ENCODE results near the gene LEFTY1.

DNA sequence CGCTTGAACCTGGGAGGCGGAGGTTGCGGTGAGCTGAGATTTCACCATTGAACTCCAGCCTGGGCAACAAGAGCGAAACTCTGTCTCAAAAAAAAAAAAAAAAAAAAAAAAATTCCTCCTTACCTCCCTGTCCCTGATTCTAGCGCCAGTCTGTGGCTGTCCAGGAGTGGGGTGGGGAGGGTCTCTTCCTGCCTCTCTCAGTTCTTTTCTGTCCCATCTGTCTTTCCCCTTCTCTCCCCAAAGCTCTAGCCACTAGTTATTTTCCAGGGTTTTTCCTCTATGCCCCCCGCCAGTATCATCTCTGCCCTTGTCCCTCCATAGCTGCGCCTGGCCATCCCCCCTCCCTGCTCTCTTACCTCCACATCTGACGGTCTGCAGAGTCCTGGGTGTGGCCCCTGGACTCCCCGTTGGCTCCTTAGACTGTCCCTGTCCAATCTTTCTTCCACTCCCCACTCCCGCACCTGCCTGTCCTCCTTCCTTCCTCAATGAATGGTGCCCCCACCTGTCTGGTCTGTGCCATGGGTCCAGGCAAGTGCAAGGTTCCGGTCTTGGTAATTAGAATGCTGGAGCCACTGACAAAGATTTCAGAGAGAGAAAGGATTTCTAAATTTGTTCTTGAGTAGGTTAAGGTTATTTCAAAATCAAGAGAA is 5.2 kb downstream of the LEFTY1 start:
- TF ChIP-seq EP300 (IDR thresholded peaks at IDR 0.05) (no peak), POLR2AphosphoS5 (IDR thresholded peaks at IDR 0.05) (no peak), POLR2A (IDR thresholded peaks at IDR 0.05; ENCODE audit: low read depth) (no peak)
- TF ChIP-seq, protein P1, sequence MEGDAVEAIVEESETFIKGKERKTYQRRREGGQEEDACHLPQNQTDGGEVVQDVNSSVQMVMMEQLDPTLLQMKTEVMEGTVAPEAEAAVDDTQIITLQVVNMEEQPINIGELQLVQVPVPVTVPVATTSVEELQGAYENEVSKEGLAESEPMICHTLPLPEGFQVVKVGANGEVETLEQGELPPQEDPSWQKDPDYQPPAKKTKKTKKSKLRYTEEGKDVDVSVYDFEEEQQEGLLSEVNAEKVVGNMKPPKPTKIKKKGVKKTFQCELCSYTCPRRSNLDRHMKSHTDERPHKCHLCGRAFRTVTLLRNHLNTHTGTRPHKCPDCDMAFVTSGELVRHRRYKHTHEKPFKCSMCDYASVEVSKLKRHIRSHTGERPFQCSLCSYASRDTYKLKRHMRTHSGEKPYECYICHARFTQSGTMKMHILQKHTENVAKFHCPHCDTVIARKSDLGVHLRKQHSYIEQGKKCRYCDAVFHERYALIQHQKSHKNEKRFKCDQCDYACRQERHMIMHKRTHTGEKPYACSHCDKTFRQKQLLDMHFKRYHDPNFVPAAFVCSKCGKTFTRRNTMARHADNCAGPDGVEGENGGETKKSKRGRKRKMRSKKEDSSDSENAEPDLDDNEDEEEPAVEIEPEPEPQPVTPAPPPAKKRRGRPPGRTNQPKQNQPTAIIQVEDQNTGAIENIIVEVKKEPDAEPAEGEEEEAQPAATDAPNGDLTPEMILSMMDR (IDR thresholded peaks at IDR 0.05), result no peak
